Measurements from ENCODE around the gene CALCOCO1. TPM values are rescaled to one million over a fixed set of nuclear protein-coding genes. Genes with fewer than 3 reads are reported as not detected.

The CALCOCO1 gene
- polyA plus RNA-seq, 1 donor from 2014 or later, result 169 TPM

- Histone ChIP-seq H3K9me3 (ENCODE audit: low read length) (no peaks in the 10 kb centered on the region), H3K4me3 (ENCODE audit: low read length) (no peak overlapping the region), H3K27ac (ENCODE audit: low read length) (peak overlapping the region; percentile 63), H3F3A (ENCODE audit: insufficient read depth, low read length, poor library complexity, severe bottlenecking) (no peaks in the 10 kb centered on the region), H3K4me2 (ENCODE audit: low read length) (no peak overlapping the region), H3K9me2 (ENCODE audit: insufficient read depth, low read length) (no peaks in the 10 kb centered on the region), H3K9ac (ENCODE audit: low read length) (peak overlapping the region; percentile 51), H3K79me2 (replicated peaks; ENCODE audit: insufficient read depth, low read length) (peaks cover 21% of the 10 kb centered on the region), H2AFZ (ENCODE audit: low read depth, low read length) (no peak overlapping the region), H4K20me1 (ENCODE audit: insufficient read depth) (no peaks in the 10 kb centered on the region), H3K36me3 (ENCODE audit: insufficient read depth, low read length) (no peaks in the 10 kb centered on the region), H3K27me3 (ENCODE audit: insufficient read depth, low read depth, low read length) (no peaks in the 10 kb centered on the region)
- TF ChIP-seq, protein P1, sequence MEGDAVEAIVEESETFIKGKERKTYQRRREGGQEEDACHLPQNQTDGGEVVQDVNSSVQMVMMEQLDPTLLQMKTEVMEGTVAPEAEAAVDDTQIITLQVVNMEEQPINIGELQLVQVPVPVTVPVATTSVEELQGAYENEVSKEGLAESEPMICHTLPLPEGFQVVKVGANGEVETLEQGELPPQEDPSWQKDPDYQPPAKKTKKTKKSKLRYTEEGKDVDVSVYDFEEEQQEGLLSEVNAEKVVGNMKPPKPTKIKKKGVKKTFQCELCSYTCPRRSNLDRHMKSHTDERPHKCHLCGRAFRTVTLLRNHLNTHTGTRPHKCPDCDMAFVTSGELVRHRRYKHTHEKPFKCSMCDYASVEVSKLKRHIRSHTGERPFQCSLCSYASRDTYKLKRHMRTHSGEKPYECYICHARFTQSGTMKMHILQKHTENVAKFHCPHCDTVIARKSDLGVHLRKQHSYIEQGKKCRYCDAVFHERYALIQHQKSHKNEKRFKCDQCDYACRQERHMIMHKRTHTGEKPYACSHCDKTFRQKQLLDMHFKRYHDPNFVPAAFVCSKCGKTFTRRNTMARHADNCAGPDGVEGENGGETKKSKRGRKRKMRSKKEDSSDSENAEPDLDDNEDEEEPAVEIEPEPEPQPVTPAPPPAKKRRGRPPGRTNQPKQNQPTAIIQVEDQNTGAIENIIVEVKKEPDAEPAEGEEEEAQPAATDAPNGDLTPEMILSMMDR (IDR thresholded peaks at IDR 0.05; ENCODE audit: poor library complexity, severe bottlenecking), result no peak
- TF ChIP-seq, protein P2, sequence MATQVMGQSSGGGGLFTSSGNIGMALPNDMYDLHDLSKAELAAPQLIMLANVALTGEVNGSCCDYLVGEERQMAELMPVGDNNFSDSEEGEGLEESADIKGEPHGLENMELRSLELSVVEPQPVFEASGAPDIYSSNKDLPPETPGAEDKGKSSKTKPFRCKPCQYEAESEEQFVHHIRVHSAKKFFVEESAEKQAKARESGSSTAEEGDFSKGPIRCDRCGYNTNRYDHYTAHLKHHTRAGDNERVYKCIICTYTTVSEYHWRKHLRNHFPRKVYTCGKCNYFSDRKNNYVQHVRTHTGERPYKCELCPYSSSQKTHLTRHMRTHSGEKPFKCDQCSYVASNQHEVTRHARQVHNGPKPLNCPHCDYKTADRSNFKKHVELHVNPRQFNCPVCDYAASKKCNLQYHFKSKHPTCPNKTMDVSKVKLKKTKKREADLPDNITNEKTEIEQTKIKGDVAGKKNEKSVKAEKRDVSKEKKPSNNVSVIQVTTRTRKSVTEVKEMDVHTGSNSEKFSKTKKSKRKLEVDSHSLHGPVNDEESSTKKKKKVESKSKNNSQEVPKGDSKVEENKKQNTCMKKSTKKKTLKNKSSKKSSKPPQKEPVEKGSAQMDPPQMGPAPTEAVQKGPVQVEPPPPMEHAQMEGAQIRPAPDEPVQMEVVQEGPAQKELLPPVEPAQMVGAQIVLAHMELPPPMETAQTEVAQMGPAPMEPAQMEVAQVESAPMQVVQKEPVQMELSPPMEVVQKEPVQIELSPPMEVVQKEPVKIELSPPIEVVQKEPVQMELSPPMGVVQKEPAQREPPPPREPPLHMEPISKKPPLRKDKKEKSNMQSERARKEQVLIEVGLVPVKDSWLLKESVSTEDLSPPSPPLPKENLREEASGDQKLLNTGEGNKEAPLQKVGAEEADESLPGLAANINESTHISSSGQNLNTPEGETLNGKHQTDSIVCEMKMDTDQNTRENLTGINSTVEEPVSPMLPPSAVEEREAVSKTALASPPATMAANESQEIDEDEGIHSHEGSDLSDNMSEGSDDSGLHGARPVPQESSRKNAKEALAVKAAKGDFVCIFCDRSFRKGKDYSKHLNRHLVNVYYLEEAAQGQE (IDR thresholded peaks at IDR 0.05; ENCODE audit: borderline replicate concordance), result no peak
- TF ChIP-seq SMC3 (conservative IDR thresholded peaks at IDR 0.05; ENCODE audit: poor library complexity) (no peak), EP300 (conservative IDR thresholded peaks at IDR 0.05; ENCODE audit: poor library complexity, severe bottlenecking) (no peak), POLR2AphosphoS5 (IDR thresholded peaks at IDR 0.05) (no peak), EZH2 (IDR thresholded peaks at IDR 0.05; ENCODE audit: borderline replicate concordance, insufficient read depth, low read length, poor library complexity, severe bottlenecking) (no peak), MXI1 (conservative IDR thresholded peaks at IDR 0.05; ENCODE audit: poor library complexity, severe bottlenecking) (no peak), RAD21 (conservative IDR thresholded peaks at IDR 0.05) (no peak), TAF1 (IDR thresholded peaks at IDR 0.05; ENCODE audit: low read depth) (no peak)
Observed at GRCh38 chr12:53677800-53678148, 49.5 kb downstream of the CALCOCO1 start.

DNA sequence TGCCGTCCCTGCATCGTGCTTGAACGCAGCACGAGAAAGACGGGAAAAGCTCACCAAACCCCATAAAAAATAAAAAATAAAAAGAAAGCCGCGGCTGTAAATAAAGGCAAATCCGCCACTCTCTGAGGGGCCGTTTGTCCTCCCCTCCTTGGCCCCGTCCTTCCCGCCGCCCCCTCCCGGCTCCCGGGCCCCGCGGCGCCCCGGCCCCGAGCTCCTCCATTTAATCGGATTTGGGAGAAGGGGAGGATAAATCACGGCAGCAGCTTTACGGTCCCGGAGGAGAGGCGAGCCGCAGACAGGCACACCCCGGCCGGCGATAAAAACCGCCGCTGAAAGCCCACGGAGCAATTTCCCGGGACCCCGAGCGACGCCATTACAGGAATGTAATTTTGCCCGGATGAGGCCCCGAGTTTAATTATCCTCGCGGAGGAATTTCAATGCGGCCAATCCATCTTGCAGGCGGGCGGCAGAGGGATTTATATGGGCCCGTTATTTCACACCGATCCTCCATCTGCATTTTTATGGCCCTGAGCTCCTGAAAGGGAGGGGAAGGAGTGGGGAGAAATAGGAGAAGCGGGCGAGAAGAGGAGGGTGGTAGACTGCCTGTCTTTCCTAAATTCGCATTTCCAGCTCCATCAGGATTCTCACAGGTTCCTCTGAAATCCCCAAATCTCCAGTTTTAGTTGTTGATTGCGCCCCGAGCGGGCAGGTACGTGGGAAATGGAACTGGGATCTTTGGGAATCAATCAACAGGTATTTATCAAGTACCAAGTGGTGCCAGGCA is 50.0 kb downstream of the CALCOCO1 start:
- no peaks in the 10 kb centered on the region for H4K20me1 ChIP-seq (ENCODE audit: insufficient read depth)
- H3K9ac ChIP-seq (ENCODE audit: low read length), result peak overlapping the region; percentile 51
- no peaks in the 10 kb centered on the region for H3K9me2 ChIP-seq (ENCODE audit: insufficient read depth, low read length)
- H3K9me3 ChIP-seq (ENCODE audit: low read length), result no peaks in the 10 kb centered on the region
- peak overlapping the region; percentile 68 for H3K4me3 ChIP-seq (ENCODE audit: low read length)
- H3K36me3 ChIP-seq (ENCODE audit: insufficient read depth, low read length), result no peaks in the 10 kb centered on the region
- H3F3A ChIP-seq (ENCODE audit: insufficient read depth, low read length, poor library complexity, severe bottlenecking), result no peaks in the 10 kb centered on the region
- H3K27me3 ChIP-seq (ENCODE audit: insufficient read depth, low read depth, low read length), result no peaks in the 10 kb centered on the region
- H3K27ac ChIP-seq (ENCODE audit: low read length), result peak overlapping the region; percentile 63
- peaks cover 21% of the 10 kb centered on the region for H3K79me2 ChIP-seq (replicated peaks; ENCODE audit: insufficient read depth, low read length)
- TF ChIP-seq, protein P1 (IDR thresholded peaks at IDR 0.05; ENCODE audit: poor library complexity, severe bottlenecking), result no peak
- TF ChIP-seq EZH2 (IDR thresholded peaks at IDR 0.05; ENCODE audit: borderline replicate concordance, insufficient read depth, low read length, poor library complexity, severe bottlenecking) (no peak), TAF1 (IDR thresholded peaks at IDR 0.05; ENCODE audit: low read depth) (no peak), POLR2AphosphoS5 (IDR thresholded peaks at IDR 0.05) (no peak), MXI1 (conservative IDR thresholded peaks at IDR 0.05; ENCODE audit: poor library complexity, severe bottlenecking) (no peak)
- TF ChIP-seq, protein P2 (IDR thresholded peaks at IDR 0.05; ENCODE audit: borderline replicate concordance), result no peak
- no peak overlapping the region for H3K4me2 ChIP-seq (ENCODE audit: low read length)
- peak overlapping the region; percentile 65 for H2AFZ ChIP-seq (ENCODE audit: low read depth, low read length)

Measured in neural cell (in vitro differentiated cells).